Gastroesophageal sphincter (tissue), 4 donors: ENCODE results near the gene LYSET. TPM values are rescaled to one million over a fixed set of nuclear protein-coding genes. Genes with fewer than 3 reads are reported as not detected.
"Not testable (repeated sequence)": the region's sequence is repeated elsewhere in the genome, so short reads cannot be mapped to it uniquely, and the experiment has no call there.

Experiments used
- ATAC-seq: fragments of 150-250 bp; one replicate; pipeline ENCODE4 v1.9.1; 2016; ENCODE audit warnings: mild to moderate bottlenecking, moderate library complexity
- H3K27ac ChIP-seq, 4 donors: fragments of 200-600 bp; sonication (generic) in 3 of 4; 1 replicate in 3 of 4; 2 replicates in 1 of 4; pipeline ENCODE4 v1.5.1; 2016 to 2019
- H3K27me3 ChIP-seq: fragments of 200-600 bp; sonication (generic); one replicate; pipeline ENCODE4 v1.5.1; 2019
- H3K36me3 ChIP-seq, 2 donors: fragments of 200-600 bp; sonication (generic); one replicate each; pipeline ENCODE4 v1.5.1; 2019; ENCODE audit warnings: control low read depth in 1 of 2
- H3K4me1 ChIP-seq, 3 donors: fragments of 200-600 bp; sonication (generic); 1 replicate in 2 of 3; 2 replicates in 1 of 3; pipeline ENCODE4 v1.5.1; 2016 to 2019; ENCODE audit warnings: control low read depth in 2 of 3
- H3K4me3 ChIP-seq, 2 donors: fragments of 200-600 bp; sonication (generic); one replicate each; pipeline ENCODE4 v1.5.1; 2019; ENCODE audit warnings: mild to moderate bottlenecking in 1 of 2, moderate library complexity in 1 of 2
- H3K9me3 ChIP-seq, 3 donors: fragments of 200-600 bp; sonication (generic); one replicate each; pipeline ENCODE4 v1.5.1; 2017 to 2019; ENCODE audit warnings: control low read depth in 2 of 3
- EP300 ChIP-seq: sonication (generic); formaldehyde crosslinking; IDR thresholded peaks from one replicate; pipeline ENCODE4 v1.6.1; 2017; ENCODE audit warnings: antibody characterized with exemption, mild to moderate bottlenecking
- POLR2A ChIP-seq, 2 donors: fragments of 450-650 bp; IDR thresholded peaks; one replicate each; pipeline ENCODE4 v1.6.1; 2017; ENCODE audit warnings: antibody characterized with exemption in 2 of 2, mild to moderate bottlenecking in 2 of 2, moderate library complexity in 1 of 2
- POLR2AphosphoS5 ChIP-seq: sonication (generic); formaldehyde crosslinking; IDR thresholded peaks from one replicate; pipeline ENCODE4 v1.6.1; 2017; ENCODE audit warnings: antibody characterized with exemption
- WGBS, 2 donors: methylation state at CpG; one replicate each; pipeline ENCODE4 v1.1.5; 2018; ENCODE audit warnings: low coverage in 1 of 2; 5-methylcytosine and 5-hydroxymethylcytosine counted together
- total RNA-seq, 4 donors: library from RNA; depleted of rRNA; stranded (reverse); fragments of >200 nt; gene quantifications; one replicate each; pipeline ENCODE4 v1.1.0, GENCODE V29; 2016
- TF ChIP-seq, protein P1 (sequence below), 4 experiments: fragments of 200-600 bp in 2 of 4; fragments of 450-650 bp in 2 of 4; sonication (generic) in 1 of 4; IDR thresholded peaks; one replicate each; pipeline ENCODE4 v1.5.1; 2017 to 2019; ENCODE audit warnings: antibody characterized with exemption in 4 of 4, mild to moderate bottlenecking in 2 of 4, moderate library complexity in 2 of 4

LYSET gene
- total RNA-seq, 4 donors from 2014 or later, result 8.7 to 16.8 (median 12.9) TPM

DNA sequence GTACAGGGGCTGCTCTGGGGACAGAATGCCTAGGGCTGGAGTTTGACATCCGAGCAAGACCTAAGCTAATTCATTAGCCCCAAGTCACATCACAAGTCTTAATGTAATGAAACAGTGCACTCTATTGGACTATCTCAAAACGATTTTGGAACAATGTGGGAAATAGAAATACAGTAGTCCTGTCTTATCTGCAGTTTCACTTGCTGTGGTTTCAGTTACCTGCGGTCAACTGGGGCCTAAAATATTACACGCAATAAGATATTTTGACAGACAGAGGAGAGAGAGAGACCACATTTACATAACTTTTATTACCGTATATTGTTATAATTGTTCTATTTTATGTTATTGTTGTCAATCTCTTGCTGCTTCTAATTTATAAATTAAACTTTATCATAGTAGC, 21.6 kb upstream of the LYSET start:
- 60 to 65% methylated on average over 3 to 5 of the region's 5 CpGs for WGBS, 2 donors
- Histone ChIP-seq H3K4me1 (no peaks in the 10 kb centered on the region), H3K27me3 (no peaks in the 10 kb centered on the region), H3K9me3 (no peaks in the 10 kb centered on the region), H3K36me3 (no peaks in the 10 kb centered on the region), H3K27ac (no peak overlapping the region), H3K4me3 (no peak overlapping the region)
- TF ChIP-seq EP300 (no peak), POLR2AphosphoS5 (no peak), POLR2A (IDR thresholded peaks at IDR 0.05) (no peak)
- TF ChIP-seq, protein P1, sequence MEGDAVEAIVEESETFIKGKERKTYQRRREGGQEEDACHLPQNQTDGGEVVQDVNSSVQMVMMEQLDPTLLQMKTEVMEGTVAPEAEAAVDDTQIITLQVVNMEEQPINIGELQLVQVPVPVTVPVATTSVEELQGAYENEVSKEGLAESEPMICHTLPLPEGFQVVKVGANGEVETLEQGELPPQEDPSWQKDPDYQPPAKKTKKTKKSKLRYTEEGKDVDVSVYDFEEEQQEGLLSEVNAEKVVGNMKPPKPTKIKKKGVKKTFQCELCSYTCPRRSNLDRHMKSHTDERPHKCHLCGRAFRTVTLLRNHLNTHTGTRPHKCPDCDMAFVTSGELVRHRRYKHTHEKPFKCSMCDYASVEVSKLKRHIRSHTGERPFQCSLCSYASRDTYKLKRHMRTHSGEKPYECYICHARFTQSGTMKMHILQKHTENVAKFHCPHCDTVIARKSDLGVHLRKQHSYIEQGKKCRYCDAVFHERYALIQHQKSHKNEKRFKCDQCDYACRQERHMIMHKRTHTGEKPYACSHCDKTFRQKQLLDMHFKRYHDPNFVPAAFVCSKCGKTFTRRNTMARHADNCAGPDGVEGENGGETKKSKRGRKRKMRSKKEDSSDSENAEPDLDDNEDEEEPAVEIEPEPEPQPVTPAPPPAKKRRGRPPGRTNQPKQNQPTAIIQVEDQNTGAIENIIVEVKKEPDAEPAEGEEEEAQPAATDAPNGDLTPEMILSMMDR (IDR thresholded peaks at IDR 0.05), result no peak
- no peak for ATAC-seq

DNA sequence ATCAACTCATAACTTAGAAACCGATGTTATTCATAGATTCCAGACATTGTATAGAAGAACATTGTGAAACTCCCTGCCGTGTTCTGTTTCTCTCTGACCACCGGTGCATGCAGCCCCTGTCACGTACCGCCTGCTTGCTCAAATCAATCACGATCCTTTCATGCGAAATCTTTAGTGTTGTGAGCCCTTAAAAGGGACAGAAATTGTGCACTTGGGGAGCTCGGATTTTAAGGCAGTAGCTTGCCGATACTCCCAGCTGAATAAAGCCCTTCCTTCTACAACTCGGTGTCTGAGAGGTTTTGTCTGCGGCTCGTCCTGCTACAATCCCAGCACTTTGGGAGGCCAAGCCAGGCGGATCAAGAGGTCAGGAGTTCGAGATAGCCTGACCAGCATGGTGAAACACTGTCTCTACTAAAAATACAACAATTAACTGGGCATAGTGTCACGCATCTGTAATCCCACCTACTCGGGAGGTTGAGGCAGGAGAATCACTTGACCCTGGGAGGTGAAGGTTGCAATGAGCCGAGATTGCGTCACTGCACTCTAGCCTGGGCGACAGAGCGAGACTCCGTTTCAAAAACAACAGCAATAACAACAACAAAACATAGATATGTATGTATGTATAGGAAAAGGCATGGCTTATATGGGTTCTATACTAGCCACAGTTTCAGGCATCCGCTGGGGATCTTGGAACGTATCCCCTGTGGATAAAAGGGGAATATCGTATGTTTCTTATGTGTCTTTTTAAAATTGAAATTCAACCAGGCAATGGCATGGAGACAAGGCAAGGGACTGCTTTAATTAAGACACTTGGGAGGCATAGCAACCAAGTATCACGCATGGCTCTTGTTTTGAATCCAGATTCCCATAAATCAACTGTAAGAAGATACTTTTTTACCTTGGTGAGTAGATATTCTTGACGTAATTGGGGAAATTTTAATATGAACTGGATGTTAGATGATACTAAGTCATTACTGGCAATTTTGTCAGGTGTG, 19.5 kb upstream of the LYSET start:
- not testable (repeated sequence) for H3K9me3 ChIP-seq, H3K36me3 ChIP-seq, H3K4me3 ChIP-seq, H3K4me1 ChIP-seq, ATAC-seq, H3K27me3 ChIP-seq, H3K27ac ChIP-seq
- 87 to 89% methylated on average over 17 to 21 of the region's 26 CpGs for WGBS, 2 donors

DNA sequence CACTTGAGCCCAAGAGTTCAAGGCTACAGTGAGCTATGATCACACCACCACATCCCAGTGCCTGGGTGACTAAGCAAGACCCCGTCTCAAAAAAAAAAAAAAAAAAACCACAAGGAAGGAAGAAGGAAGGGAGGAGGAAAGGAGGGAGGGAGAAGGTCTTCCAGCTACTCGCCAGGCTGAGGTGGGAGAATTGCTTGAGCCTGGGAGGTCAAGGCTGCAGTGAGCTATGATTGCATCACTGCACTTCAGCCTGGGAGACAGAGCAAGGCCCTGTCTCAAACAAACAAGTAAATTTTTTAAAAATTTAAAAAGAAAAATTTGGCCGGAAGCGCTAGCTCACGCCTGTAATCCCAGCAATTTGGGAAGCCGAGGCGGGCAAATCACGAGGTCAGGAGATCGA, 16.5 kb upstream of the LYSET start:
- not testable (repeated sequence) for ATAC-seq
- WGBS, 2 donors, result 67 to 80% methylated on average over 1 to 8 of the region's 9 CpGs

DNA sequence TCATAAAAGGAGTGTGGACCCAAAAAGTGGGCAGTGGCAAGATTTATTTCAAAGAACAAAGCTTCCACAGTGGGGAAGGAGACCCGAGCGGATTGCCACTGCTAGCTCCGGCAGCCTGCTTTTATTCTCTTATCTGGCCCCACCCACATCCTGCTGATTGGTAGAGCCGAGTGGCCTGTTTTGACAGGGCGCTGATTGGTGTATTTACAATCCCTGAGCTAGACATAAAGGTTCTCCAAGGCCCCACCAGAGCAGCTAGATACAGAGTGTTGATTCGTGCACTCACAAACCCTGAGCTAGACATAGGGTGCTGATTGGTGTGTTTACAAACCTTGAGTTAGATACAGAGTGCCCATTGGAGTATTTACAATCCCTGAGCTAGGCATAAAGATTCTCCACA, 15.5 kb upstream of the LYSET start:
- not testable (repeated sequence) for ATAC-seq, H3K36me3 ChIP-seq, H3K4me1 ChIP-seq, H3K27me3 ChIP-seq, H3K4me3 ChIP-seq, H3K27ac ChIP-seq, H3K9me3 ChIP-seq
- 29% methylated on average over 1 of the region's 6 CpGs; no CpG with 5 or more reads in 1 of the 2 donors for WGBS, 2 donors

More for the DNA sequence above, 16.5 kb upstream of the LYSET start:
- not testable (repeated sequence) for H3K4me1 ChIP-seq, H3K9me3 ChIP-seq, H3K27ac ChIP-seq, H3K4me3 ChIP-seq, H3K36me3 ChIP-seq, H3K27me3 ChIP-seq

DNA sequence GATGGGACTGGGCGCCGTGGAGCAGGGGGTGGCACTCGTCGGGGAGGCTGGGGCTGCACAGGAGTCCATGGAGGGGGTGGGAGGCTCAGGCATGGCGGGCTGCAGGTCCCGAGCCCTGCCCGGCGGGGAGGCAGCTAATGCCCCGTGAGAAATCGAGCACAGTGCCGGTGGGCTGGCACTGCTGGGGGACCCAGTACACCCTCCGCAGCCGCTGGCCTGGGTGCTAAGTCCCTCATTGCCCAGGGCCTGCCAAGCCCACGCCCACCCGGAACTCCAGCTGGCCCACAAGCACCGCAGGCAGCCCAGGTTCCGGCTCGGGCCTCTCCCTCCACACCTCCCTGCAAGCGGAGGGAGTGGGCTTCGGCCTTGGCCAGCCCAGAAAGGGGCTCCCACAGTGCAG, 15.0 kb upstream of the LYSET start:
- H3K9me3 ChIP-seq, H3K4me1 ChIP-seq, H3K36me3 ChIP-seq, H3K4me3 ChIP-seq, H3K27me3 ChIP-seq, H3K27ac ChIP-seq, ATAC-seq: not testable (repeated sequence)
- no CpG with 5 or more reads among the region's 20 CpGs for WGBS, 2 donors

DNA sequence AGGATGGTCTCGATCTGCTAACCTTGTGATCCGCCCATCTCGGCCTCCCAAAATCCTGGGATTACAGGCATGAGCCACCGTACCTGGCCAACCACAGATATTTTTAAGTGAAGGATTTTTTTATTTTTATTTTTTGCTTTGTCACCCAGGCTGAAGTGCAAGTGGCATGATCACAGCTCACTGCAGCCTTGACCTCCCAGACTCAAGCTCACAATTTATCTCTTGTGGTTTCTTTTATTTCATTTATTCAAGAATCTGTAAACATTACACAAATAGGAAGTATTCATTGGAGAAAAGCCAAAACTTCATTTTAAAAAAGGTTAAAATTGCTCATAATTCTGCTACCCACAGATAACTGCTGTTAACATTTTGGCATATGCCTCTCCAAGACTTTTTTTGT, 13.7 kb upstream of the LYSET start:
- no peak overlapping the region for H3K4me3 ChIP-seq
- ATAC-seq, result no peak

More for the DNA sequence above, 13.7 kb upstream of the LYSET start:
- Histone ChIP-seq H3K27me3 (no peaks in the 10 kb centered on the region), H3K27ac (no peak overlapping the region), H3K36me3 (no peaks in the 10 kb centered on the region), H3K9me3 (no peaks in the 10 kb centered on the region), H3K4me1 (no peaks in the 10 kb centered on the region)
- TF ChIP-seq POLR2AphosphoS5 (no peak), POLR2A (IDR thresholded peaks at IDR 0.05) (no peak), EP300 (no peak)
- TF ChIP-seq, protein P1 (IDR thresholded peaks at IDR 0.05), result no peak
- WGBS, 2 donors, result 93% methylated on average over 4 of the region's 4 CpGs; no CpG with 5 or more reads in 1 of the 2 donors
